Activated CD4-positive, alpha-beta T cell treated with anti-CD3 and anti-CD28 coated beads for 36 hours (primary cell): ENCODE measurements around the gene PTCH1. TPM values are rescaled to one million over a fixed set of nuclear protein-coding genes. Genes with fewer than 3 reads are reported as not detected.

ENCODE experiments used
- ATAC-seq: fragments of 200-7000 bp; cut with Tn5 transposase; one replicate; pipeline ENCODE4 v1.10.0; 2021; ENCODE audit warnings: mild to moderate bottlenecking, moderate library complexity
- CTCF ChIA-PET: fragments of 350-600 bp; sonication (Branson Sonifier 250); formaldehyde crosslinking; loops from one replicate; lab custom pipeline; 2021; ENCODE audit warnings: antibody characterized with exemption; lab: Charles Lee
- POLR2A ChIA-PET: fragments of 350-600 bp; sonication (Branson Sonifier 250); formaldehyde crosslinking; loops from one replicate; lab custom pipeline; 2021; ENCODE audit warnings: antibody characterized with exemption, inconsistent platforms; lab: Charles Lee
- DNase-seq: peaks from one replicate; pipeline ENCODE4 v3.0.0-alpha.2; 2020
- H3K27ac Mint-ChIP-seq: one replicate; pipeline ENCODE4 v1.8.0; 2021; ENCODE audit warnings: mixed read lengths
- H3K27me3 Mint-ChIP-seq: one replicate; pipeline ENCODE4 v1.8.0; 2021; ENCODE audit warnings: mixed read lengths
- H3K36me3 Mint-ChIP-seq: one replicate; pipeline ENCODE4 v1.8.0; 2021; ENCODE audit warnings: low read depth, mixed read lengths
- H3K4me1 Mint-ChIP-seq: one replicate; pipeline ENCODE4 v1.8.0; 2021; ENCODE audit warnings: mixed read lengths
- H3K4me3 Mint-ChIP-seq: one replicate; pipeline ENCODE4 v1.8.0; 2021; ENCODE audit warnings: mild to moderate bottlenecking, moderate library complexity, mixed read lengths
- H3K9me3 Mint-ChIP-seq: one replicate; pipeline ENCODE4 v1.8.0; 2021; ENCODE audit warnings: low read depth, mixed read lengths
- intact Hi-C, 2 experiments: fragments of 100-400 bp; cut with DNase I in 1 of 2; cut with micrococcal nuclease in 1 of 2; formaldehyde crosslinking; loops; one replicate each; pipeline versions ENCODE4 v1.14.2 to v1.15.1; 2022 to 2024; cut with DNase I, micrococcal nuclease
- total RNA-seq, 2 experiments: library from RNA; stranded (reverse); gene quantifications; one replicate each; pipeline ENCODE4 v1.2.3, GENCODE V29; 2021

PTCH1 gene
- 1 to 10 TPM; 4.4 to 5.6 TPM for total RNA-seq

- peak within 1 kb of the TSS; percentile 68 for H3K27ac Mint-ChIP-seq
- ChIA-PET CTCF (no interaction called here), POLR2A (interaction anchor here (0.7 kb wide), 1 partner anchor 28 kb away, joined by 3 read pairs; no protein-coding TSS in a partner anchor)
- peak within 1 kb of the TSS; percentile 81 for H3K4me3 Mint-ChIP-seq
- peak; percentile 53 for ATAC-seq
- intact Hi-C loops = loop anchor here in 1 of 2 experiments (10.0 kb wide), 1 partner anchor 1338 kb away; the partner anchor contains the start of gene ZNF782
- H3K27me3 Mint-ChIP-seq = peaks cover 26% of the 10 kb centered on the region
- peak; percentile 64 for DNase-seq
- H3K4me1 Mint-ChIP-seq = peaks cover 27% of the 10 kb centered on the region
- peaks cover 9% of the 10 kb centered on the region for H3K36me3 Mint-ChIP-seq
- H3K9me3 Mint-ChIP-seq = no peaks in the 10 kb centered on the region
These were observed at the start of gene PTCH1 for GRCh38 chr9:95516734-95517558. Gene PTCH1 (minus strand): TSS chr9:95516971.

- H3K9me3 Mint-ChIP-seq = no peaks in the 10 kb centered on the region
- CTCF ChIA-PET = no interaction called here
- no peaks in the 10 kb centered on the region for H3K36me3 Mint-ChIP-seq
- POLR2A ChIA-PET = no interaction called here
- intact Hi-C loops = no loop called here
- H3K4me3 Mint-ChIP-seq = no peak overlapping the region
- no peak overlapping the region for H3K27ac Mint-ChIP-seq
- DNase-seq (no peak), ATAC-seq (no peak)
- peaks cover 25% of the 10 kb centered on the region for H3K27me3 Mint-ChIP-seq
- H3K4me1 Mint-ChIP-seq = peaks cover 20% of the 10 kb centered on the region
These were observed 49.2 kb upstream of the PTCH1 start for GRCh38 chr9:95565982-95566381.

- intact Hi-C loops = no loop called here
- ChIA-PET CTCF (no interaction called here), POLR2A (no interaction called here)
- no peak overlapping the region for H3K27ac Mint-ChIP-seq
- ATAC-seq (no peak), DNase-seq (no peak)
- H3K4me1 Mint-ChIP-seq = peaks cover 8% of the 10 kb centered on the region
- no peak overlapping the region for H3K4me3 Mint-ChIP-seq
- H3K27me3 Mint-ChIP-seq = peaks cover 9% of the 10 kb centered on the region
- H3K36me3 Mint-ChIP-seq = no peaks in the 10 kb centered on the region
- no peaks in the 10 kb centered on the region for H3K9me3 Mint-ChIP-seq
These were observed 45.1 kb upstream of the PTCH1 start for GRCh38 chr9:95561913-95562312.

- no peak for DNase-seq
- H3K27me3 Mint-ChIP-seq = peaks cover 21% of the 10 kb centered on the region
- ChIA-PET CTCF (no interaction called here), POLR2A (no interaction called here)
- H3K27ac Mint-ChIP-seq = no peak overlapping the region
- no peak for ATAC-seq
- H3K9me3 Mint-ChIP-seq = no peaks in the 10 kb centered on the region
- no peaks in the 10 kb centered on the region for H3K36me3 Mint-ChIP-seq
- no peak overlapping the region for H3K4me3 Mint-ChIP-seq
- H3K4me1 Mint-ChIP-seq = peaks cover 8% of the 10 kb centered on the region
- intact Hi-C loops = no loop called here
These were observed 40.4 kb upstream of the PTCH1 start for GRCh38 chr9:95557142-95557541.

- Mint-ChIP-seq H3K27ac (no peak overlapping the region), H3K27me3 (peaks cover 23% of the 10 kb centered on the region), H3K4me3 (no peak overlapping the region), H3K9me3 (no peaks in the 10 kb centered on the region), H3K36me3 (no peaks in the 10 kb centered on the region), H3K4me1 (peaks cover 3% of the 10 kb centered on the region)
- ChIA-PET CTCF (no interaction called here), POLR2A (no interaction called here)
- no peak for ATAC-seq
- no peak for DNase-seq
- intact Hi-C loops = no loop called here
These were observed 39.8 kb upstream of the PTCH1 start for GRCh38 chr9:95556521-95556920.

- intact Hi-C loops = no loop called here
- ChIA-PET CTCF (interaction anchor here (0.9 kb wide), 1 partner anchor 14 kb away, joined by 3 read pairs; no protein-coding TSS in a partner anchor), POLR2A (no interaction called here)
- ATAC-seq (peak; percentile 90), DNase-seq (peak; percentile 64)
- H3K4me3 Mint-ChIP-seq = peak overlapping the region; percentile 29
- no peak overlapping the region for H3K27ac Mint-ChIP-seq
- peaks cover 4% of the 10 kb centered on the region for H3K4me1 Mint-ChIP-seq
- peaks cover 26% of the 10 kb centered on the region for H3K27me3 Mint-ChIP-seq
- no peaks in the 10 kb centered on the region for H3K36me3 Mint-ChIP-seq
- no peaks in the 10 kb centered on the region for H3K9me3 Mint-ChIP-seq
These were observed 36.2 kb upstream of the PTCH1 start for GRCh38 chr9:95552814-95553546.

GRCh38 chr9:95552255-95552654 is 35.5 kb upstream of the PTCH1 start:
- POLR2A ChIA-PET = no interaction called here

GRCh38 chr9:95551406-95551805 is 34.6 kb upstream of the PTCH1 start:
- intact Hi-C loops = no loop called here
- Mint-ChIP-seq H3K4me1 (peaks cover 4% of the 10 kb centered on the region), H3K27ac (no peak overlapping the region), H3K36me3 (no peaks in the 10 kb centered on the region), H3K27me3 (peaks cover 22% of the 10 kb centered on the region), H3K4me3 (no peak overlapping the region), H3K9me3 (no peaks in the 10 kb centered on the region)
- ChIA-PET POLR2A (no interaction called here), CTCF (interaction anchor here (0.7 to 1.1 kb wide), 3 partner anchors 16 to 465 kb away, joined by 3 to 4 read pairs (median 3); no protein-coding TSS in a partner anchor)
- DNase-seq (no peak), ATAC-seq (no peak)

More at GRCh38 chr9:95552255-95552654, 35.5 kb upstream of the PTCH1 start:
- peaks cover 4% of the 10 kb centered on the region for H3K4me1 Mint-ChIP-seq
- H3K4me3 Mint-ChIP-seq = no peak overlapping the region
- H3K9me3 Mint-ChIP-seq = no peaks in the 10 kb centered on the region
- ATAC-seq (no peak), DNase-seq (no peak)
- peaks cover 25% of the 10 kb centered on the region for H3K27me3 Mint-ChIP-seq
- CTCF ChIA-PET = no interaction called here
- H3K27ac Mint-ChIP-seq = no peak overlapping the region
- intact Hi-C loops = no loop called here
- no peaks in the 10 kb centered on the region for H3K36me3 Mint-ChIP-seq

GRCh38 chr9:95545831-95546567 is 29.2 kb upstream of the PTCH1 start:
- Mint-ChIP-seq H3K36me3 (no peaks in the 10 kb centered on the region), H3K27ac (no peak overlapping the region), H3K9me3 (no peaks in the 10 kb centered on the region), H3K4me3 (no peak overlapping the region), H3K4me1 (no peaks in the 10 kb centered on the region), H3K27me3 (peaks cover 3% of the 10 kb centered on the region)
- POLR2A ChIA-PET = no interaction called here
- intact Hi-C loops = no loop called here
- CTCF ChIA-PET = interaction anchor here (1.2 kb wide), 1 partner anchor 378 kb away, joined by 3 read pairs; no protein-coding TSS in a partner anchor
- DNase-seq (no peak), ATAC-seq (no peak)

GRCh38 chr9:95533996-95534680 is 17.4 kb upstream of the PTCH1 start:
- ChIA-PET CTCF (no interaction called here), POLR2A (no interaction called here)
- H3K27ac Mint-ChIP-seq = no peak overlapping the region
- H3K4me1 Mint-ChIP-seq = no peaks in the 10 kb centered on the region
- no peak overlapping the region for H3K4me3 Mint-ChIP-seq
- no peaks in the 10 kb centered on the region for H3K9me3 Mint-ChIP-seq
- no peak for DNase-seq
- H3K36me3 Mint-ChIP-seq = no peaks in the 10 kb centered on the region
- intact Hi-C loops = no loop called here
- peaks cover 11% of the 10 kb centered on the region for H3K27me3 Mint-ChIP-seq
- ATAC-seq = no peak

- ChIA-PET CTCF (interaction anchor here (1.3 kb wide), 1 partner anchor 194 kb away, joined by 3 read pairs; no protein-coding TSS in a partner anchor), POLR2A (no interaction called here)
- intact Hi-C loops = no loop called here
- H3K27me3 Mint-ChIP-seq = peaks cover 26% of the 10 kb centered on the region
- no peaks in the 10 kb centered on the region for H3K4me1 Mint-ChIP-seq
- no peak overlapping the region for H3K4me3 Mint-ChIP-seq
- no peak for DNase-seq
- H3K9me3 Mint-ChIP-seq = no peaks in the 10 kb centered on the region
- no peaks in the 10 kb centered on the region for H3K36me3 Mint-ChIP-seq
- no peak overlapping the region for H3K27ac Mint-ChIP-seq
- no peak for ATAC-seq
These were observed 13.1 kb upstream of the PTCH1 start for GRCh38 chr9:95529910-95530309.
